GM21786 (cell line): ENCODE measurements around the gene PLCH2.
"Not testable (repeated sequence)": the region's sequence is repeated elsewhere in the genome, so short reads cannot be mapped to it uniquely, and the experiment has no call there.

Experiments
- ATAC-seq: cut with Tn5 transposase; IDR thresholded peaks from one replicate; pipeline ENCODE4 v1.9.1; 2021; ENCODE audit not compliant: unreplicated experiment

Gene PLCH2

DNA sequence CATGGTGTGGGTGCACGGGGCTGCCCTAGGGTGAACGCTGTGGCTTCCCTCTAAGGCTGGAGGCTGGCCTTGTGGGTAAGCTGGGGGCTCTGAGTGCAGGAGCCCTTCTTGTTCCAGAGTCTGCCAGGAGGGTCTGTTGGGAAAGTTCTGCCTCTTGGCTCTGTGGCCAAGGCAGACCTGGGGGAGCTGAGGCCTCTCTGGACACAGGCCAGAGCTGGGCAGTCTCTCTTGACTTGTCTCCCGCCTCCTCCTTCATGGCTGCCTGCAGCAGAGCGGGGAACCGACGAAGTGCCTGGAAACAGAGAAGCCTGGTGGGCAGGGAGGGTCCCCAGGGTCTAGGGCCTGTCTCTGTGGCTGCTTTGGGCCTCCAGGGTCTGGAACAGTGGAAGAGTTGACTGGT, 33.4 kb upstream of the PLCH2 start:
- no peak for ATAC-seq

DNA sequence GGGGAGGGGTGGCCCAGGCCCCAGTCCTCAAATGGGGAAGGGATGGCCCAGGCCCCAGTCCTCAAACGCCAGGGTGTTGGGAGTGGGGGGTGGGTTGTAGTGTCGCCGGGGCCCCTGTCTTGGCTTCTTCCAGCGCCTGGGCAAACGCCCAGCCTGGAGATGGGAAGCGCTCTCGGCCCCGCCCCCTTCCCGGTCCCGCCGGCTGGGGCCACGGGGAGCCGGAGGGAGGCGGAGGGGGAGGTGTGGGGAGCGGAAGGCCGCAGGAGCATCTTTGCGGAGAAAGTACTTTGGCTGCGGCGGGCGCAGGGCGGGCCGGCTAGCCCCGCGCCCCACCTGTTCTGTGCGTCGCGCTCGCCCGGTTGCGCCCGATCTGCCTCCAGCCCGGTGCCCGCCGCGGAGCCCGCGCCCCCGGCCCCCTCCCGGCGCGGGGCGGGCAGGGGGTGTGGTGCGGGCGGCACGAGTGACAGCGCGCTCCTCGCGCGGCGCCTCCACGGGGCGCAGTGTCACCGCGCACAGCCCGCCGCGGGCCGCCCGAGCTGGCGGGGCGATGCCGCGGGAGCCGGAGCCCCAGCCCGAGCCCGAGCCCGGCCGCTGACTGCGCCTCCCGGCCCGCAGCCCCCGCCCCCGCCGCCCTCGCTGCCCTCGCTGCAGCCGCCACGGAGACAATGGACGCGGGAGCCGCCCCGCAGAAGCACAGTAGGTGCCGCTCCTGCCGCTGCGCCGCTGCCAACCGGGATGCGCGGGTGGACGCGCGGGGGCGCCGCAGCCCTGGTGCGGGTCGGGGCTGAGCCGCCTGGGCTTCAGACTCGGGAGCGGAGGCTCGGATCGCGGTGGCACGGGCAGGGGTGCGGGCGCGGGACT, 32.6 kb upstream of the PLCH2 start:
- no peak for ATAC-seq

DNA sequence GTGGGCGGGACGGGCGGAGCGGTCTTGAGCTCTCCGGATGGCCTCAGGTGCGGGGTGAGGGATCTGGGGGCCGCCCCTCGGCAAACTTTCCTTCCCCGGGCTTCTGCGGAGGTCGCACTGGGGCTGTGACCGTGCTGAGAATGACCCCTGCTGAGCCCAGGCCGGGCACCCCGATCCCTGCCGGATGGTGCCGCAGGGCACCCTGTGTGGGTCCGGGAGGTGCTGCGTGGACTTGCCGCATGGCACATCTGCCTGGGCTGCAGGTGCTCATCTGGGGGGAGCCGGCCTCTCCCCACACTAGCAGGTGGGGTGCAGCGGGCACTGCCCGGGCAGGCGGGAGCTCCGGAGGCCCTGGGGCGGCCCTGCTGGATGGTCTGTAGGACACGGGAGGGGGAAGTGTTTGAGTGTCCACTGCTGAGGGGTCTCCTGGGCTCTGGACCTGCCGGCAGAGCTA, 31.9 kb upstream of the PLCH2 start:
- ATAC-seq: no peak

DNA sequence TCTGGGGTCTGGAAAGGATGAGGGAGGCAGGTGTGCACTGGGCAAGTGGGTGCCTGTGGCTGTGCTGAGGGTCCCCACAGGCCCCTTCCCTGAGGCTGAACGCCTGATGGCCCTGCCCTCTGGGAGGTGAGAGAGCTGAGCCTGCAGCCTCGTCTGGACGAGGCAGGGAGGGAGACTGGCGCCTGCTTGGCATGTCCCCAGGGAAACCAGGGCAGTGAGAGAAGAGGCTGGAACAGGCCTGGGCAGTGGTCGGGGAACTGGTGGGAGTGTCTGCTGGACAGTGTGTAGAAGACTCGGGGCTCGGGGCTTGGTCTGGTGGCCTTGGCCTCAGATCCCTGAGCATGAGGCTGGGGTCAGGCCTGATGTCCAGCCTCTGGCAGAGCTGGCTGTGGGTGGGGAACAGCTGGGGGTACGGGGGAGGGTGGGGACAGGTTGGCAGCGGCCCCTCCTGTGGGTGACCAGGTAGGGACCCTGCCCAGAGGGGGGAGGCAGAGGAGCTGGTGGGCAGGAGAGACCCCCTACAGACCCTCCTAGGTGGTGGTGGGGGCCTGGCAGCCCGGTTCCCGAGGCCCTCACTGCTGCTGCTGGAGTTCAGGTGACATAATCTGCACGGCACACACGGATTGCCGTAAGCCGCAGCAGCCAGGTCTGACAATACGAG, 30.8 kb upstream of the PLCH2 start:
- no peak for ATAC-seq

DNA sequence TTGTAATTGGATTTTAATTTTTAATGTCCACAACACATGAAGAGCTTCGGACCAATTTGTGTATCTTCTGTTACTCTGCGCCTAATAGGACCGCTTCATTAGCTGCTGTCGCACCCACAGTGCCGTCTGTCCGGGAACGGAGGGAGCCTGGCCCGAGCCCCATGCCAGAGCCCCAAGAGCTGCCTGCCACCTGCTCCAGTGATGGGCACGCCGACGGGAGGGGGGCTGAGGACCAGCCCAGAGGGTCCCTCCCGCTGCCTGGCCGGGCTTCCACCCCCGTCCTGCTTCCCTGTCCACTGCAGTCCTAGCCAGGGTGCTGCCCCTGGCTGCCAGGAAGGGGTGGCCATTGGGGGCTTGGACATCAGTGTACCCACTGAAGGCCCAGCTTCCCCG, 30.3 kb upstream of the PLCH2 start:
- ATAC-seq: no peak

DNA sequence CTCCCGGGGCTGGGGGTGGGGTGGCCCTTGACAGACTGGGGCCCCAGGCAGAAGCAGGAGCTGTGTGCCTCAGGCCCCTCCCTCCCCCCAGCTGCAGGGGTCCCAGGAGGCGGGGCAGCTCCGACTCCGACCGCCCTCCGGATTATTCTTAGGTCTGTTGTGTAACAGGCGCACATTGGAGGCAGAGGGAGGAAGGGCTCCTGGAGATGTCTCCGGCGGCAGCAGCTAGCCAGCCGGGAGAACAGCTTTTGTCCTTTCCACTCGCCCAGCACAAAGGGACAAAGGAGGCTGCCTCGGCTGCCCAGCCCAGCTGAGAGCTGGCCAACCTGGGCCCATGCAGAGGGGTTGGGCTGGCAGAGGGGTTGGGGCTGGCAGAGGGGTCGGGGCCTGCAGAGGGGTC, 29.7 kb upstream of the PLCH2 start:
- ATAC-seq: no peak

DNA sequence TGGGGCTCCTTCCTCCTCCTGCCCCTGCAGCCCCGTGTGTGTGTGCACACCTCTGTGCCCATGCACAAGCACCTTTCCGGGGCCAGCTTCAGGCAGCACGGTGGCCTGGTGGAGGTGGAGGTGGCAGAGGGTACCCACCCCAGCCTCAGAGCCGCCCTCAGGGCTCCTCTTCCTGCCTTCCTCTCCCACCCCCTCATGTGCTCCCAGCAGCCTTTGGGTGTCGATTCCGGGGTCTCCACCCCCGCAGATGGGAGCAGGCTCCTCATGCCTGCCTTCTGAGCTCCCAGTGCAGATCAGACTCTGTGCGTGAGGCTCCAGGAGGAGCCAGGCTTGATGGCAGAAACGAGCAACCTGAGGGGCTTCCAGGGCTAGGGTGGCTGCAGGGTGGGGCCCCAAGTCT, 29.2 kb upstream of the PLCH2 start:
- ATAC-seq: no peak

DNA sequence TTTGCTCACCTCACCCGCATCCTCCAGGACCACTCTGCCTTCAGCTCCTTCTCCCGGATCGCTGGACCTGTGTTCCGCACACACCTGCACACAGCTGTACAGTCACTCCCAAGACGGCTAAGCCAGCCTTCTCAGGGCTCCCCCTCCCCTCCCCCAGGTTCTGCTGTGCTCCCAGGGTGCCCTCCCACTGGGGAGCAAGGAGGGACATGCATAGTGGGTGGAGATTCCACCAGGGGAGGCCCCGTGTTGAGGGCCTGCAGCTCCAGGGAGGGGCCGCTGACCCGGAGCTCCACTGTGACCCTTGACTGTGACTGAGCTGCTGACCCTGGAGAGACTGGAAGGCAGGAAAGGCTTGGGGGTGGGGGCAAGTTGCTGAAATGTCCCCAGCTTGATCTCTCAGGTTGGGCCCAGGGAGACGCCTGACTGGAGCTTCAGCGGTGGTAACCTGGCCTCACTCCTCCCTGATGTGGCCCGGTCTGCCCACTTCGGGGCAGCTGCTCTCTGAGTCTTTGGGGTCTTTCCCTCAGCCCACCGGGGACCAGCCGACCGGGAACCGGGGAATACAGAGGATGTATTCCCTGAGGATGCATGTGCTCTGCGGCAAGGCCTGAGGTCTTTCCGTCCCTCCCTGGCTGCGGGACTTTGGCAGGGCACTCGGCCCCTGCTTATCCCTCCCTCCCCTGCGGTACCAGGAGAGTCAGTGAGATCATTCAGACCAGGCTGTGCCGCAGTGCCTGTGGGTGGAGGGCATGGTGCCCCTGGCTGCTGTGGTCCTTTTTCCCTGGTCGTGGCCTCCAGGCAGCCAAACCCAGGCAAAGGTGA, 28.6 kb upstream of the PLCH2 start:
- ATAC-seq: no peak

DNA sequence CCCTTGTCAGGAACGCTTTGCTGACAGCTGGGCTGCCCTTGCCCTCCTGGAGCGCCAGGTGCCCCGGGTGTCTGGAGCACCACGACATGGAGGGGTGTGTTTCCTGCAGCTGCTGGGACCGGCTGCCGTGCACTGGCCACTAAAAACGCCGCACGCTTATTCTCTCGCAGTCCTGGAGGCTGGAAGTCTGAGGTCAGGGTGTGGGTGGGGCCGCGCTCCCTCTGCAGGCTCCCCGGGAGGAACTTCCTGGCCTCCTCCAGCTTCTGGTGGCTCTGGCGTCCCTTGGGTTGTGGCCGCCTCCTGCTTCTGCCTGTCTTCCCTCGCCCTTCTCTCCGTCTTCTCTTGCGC, 28.0 kb upstream of the PLCH2 start:
- no peak for ATAC-seq

DNA sequence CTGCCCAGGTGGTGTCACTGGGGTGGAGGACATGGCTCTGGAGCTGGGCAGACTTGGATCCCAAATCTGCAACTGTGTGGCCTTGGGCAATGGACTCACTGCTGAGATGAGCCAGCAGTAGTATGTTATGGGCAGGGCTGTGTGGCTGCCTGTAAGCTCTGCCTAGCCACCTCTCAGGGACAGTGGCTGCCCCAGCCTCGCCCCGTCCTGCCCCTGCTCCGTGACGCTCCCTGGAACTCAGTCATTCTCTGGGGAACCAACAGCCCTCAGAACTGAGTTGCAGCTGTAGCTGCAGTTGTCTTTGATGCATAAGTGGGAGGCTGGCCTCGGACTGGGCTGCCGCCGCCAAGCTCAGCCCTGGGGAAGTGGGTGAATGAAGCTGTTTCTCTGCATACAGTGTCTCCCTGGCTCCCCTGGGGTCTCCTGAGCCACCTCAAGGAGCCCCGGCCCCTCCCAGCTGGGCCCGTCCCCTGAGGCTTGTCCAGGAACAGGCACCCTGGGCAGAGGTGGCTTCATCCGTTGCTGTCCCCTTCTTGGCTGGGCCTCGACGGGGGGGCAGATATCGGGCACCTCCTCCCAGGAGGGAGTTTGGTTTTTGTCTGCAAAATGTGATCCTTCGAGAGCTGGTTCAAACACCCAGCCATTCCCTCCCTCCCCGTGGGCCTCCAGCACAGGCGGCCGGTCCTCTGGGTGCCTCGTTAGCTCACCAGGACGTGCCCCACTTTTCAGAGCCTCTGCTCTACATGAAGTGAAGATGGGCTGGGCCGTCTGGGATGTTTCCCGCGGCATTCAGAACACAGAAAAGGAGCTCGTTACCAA, 26.2 kb upstream of the PLCH2 start:
- ATAC-seq: no peak

DNA sequence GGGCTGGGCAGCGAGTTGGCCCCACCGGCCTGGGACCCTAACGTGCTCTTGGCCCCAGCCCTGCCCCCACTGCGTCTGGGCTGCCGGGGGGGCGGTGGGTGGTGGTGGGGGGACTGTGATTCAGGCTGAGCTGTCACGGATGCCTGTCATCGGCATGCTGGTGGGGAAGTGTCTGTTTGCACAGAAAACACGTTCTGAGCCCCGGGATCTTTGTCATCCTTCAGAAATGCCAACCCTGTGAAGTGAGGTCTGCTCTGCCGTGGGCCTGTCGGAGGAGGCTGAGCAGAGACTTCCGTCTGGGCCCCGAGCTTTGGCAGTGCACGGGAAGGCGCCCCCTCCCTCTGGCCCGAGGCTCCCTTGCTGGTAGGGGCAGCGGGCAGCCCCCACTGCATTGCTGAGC, 24.3 kb upstream of the PLCH2 start:
- ATAC-seq: no peak

DNA sequence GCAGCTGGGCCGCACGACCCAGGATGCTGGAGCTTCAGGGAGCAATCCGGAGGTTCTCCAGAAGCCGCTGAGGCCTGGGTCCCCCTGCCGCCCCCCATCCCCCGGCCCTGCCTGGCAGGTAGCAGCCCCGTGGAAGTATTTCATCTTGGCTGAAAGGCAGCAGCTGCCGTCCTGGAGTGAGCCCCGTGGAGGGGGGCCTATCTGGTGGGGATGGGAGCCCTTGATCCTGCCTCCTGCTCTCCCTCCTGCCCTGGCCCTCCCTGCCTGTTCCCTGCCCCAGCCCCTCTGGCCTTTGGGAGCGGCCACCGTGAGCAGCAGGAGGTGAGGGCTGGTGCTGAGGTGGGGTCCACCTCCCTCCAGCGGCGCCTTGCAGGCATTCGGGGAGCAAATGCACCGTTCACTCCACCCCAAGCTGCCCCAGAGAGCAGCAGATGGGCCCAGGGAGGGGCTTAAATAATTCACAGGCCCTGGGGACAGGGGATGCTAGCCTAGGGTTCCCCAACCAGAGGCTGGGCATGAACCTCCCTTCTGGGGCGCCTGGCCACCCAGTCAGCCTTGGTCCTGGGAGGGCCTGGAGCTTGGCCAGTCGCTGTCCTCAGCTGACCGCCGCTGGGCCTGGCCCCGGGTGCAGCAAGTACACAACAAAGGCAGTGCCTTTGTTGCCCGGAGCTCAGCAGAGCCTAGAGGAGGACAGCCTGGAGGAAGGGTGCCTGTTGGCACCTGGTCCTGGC, 23.7 kb upstream of the PLCH2 start:
- ATAC-seq: no peak

DNA sequence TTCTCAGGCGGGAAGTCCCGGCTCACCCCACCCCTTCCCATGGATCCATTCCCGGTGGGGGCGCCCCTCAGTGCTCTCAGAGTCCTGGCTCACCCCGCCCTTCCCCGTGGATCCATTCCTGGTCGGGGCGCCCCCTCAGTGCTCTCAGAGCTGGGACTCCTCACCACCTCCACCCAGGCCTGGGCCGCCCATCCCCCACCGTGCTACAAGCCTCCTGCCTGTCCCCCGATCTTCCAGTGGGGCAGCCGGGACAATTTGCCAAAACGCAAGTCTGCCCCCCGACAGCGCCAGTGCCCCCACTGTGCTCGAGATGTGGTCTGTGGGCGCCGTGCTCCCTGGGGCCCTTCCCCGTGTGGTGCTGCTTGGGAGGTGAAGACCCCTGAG, 23.2 kb upstream of the PLCH2 start:
- no peak for ATAC-seq

DNA sequence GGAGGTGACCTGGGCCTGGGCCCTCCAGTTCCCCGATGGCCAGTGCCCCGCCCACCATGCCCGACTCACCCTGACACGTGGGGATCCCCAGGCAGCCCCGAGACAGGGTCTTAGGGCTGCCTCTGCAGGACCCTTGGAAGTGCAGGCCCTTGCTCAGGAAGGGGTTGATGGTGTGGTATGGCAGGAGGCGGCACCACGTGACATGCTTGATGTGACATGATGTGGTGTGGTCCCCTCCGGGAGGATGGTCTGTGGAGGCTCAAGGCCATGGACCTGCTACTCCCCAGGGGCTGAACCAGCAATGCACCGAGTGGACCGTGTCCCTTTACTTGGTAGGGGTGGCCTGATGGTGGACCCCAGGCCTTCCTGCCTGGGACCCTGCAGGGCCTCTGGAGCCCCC, 21.9 kb upstream of the PLCH2 start:
- no peak for ATAC-seq

DNA sequence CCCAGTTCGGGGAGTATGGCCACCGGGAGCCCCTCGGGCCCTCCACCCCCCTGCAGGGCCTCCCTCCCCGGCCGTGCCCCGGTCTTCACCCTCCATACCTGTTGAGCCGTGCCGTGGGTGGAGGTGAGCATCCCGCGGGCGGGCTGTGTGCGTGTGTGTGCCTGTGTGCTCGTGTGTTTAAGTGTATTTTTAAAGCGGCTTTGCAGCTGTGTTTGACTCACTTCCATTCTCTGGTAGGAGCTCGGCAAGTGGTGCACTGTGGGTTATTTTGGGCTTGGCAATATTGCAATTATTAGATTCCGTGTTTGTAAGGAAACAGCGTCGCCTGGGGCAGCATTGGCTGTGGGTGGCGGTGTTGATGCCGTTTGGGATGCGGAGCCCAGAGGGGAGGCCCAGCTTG, 20.3 kb upstream of the PLCH2 start:
- ATAC-seq: no peak

DNA sequence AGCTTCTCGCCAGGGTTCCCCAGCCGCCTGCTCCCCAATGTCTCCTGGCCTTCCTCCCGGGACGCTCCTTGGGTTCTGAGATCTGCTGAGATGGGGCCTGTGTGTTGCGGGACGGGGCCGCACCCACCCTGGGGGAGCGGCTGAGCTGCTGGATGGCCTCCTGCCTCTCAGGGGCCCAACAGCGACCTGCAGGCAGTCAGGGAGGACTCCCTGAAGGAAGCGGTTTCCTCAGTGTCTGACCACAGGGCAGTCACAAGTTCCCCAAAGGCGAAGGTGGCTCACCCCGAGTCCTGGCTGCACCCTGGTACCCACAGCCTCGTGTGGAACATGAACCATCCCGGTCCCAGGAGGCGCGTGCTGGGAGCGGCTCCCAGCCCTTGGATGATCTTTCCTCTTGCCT, 18.6 kb upstream of the PLCH2 start:
- no peak for ATAC-seq

DNA sequence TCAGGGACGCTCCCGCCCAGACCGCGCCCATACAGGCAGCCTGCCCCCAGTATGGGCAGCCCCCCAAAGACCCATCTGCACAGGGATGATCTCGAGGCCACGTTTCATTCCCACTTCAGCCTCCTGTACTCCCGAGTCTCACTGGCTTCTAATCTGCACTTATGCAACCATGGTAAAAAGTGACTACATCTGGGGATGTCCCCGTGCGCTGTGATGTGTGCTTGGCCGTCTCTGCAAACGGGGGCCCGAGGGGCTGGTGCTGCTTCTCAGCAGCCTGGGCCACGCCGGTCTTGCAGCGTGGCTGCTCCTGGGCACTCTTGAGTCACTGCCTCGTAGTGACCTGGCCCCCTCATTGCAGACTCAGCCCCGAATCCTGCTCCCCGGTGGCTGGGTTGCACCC, 17.4 kb upstream of the PLCH2 start:
- ATAC-seq: no peak

DNA sequence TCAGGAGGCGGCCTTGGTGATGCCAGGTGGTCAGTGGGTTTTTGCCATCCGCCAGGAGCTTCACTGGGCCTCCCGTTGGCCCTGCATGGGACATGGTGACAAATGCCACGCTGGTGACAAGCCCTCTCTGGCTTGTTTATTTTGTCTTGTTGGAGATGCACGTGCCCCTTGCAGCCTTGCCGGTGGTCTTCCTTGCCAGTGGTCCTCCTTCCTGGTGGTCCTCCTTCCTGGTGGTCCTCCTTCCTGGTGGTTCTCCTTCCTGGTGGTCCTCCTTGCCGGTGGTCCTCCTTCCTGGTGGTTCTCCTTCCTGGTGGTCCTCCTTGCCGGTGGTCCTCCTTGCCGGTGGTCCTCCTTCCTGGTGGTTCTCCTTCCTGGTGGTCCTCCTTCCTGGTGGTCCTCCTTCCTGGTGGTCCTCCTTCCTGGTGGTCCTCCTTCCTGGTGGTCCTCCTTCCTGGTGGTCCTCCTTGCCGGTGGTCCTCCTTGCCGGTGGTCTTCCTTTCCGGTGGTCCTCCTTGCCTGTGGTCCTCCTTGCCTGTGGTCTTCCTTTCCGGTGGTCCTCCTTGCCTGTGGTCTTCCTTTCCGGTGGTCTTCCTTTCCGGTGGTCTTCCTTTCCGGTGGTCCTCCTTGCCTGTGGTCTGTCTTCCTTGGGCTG, 16.9 kb upstream of the PLCH2 start:
- ATAC-seq: not testable (repeated sequence)

DNA sequence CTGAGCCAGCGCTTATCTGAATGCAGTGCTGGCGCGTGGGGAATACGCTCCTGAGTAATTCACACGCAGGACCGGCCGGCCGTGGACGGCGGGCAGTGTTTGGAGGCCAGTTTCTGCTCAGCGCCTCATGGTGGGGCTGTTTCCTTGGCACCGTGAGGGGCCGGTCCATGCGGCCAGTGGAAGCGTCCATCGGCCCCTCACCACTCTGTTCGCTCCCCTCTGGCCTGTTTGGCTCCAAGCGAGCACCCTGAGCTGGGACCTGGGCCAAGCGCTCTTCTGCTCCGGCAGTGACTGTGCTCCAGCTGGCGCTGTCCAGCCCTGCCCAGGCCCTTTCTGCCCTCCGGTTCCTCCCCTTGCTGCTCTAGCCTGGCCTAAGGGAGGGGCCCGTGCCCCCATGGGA, 16.3 kb upstream of the PLCH2 start:
- no peak for ATAC-seq

DNA sequence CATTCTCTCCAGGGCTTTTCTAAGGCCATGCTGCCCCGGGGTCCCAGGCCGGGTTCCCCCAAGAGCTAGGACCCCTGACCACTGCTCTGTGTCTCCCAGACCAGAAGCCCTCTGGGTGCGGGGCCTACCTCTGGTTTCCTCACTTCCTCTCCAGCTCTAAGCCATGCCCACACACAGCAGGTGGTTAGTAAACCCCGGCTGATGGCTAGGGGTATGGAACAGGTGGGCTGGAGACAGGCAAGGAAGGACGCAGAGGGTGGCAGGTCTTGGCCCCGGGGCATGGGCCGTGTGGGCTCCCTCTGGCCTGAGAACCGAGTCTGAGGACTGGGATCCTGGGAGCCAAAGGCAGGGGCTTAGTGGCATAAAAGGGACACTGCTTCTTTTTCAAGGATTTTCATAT, 15.9 kb upstream of the PLCH2 start:
- no peak for ATAC-seq
